HepG2 (cell line): Measurements from ENCODE around the gene SOSTDC1. TPM values are rescaled to one million over a fixed set of nuclear protein-coding genes. Genes with fewer than 3 reads are reported as not detected.
A peak's percentile ranks its signal among the peaks of the same experiment; 100 is the strongest.

Experiments used
- EP300 ChIP-seq, 3 experiments: sonication (generic) in 1 of 3; formaldehyde crosslinking in 1 of 3; IDR thresholded peaks; 2 replicates each; pipeline versions ENCODE4 v1.5.1 to v1.6.1; 2011 to 2020; ENCODE audit warnings: low read depth in 2 of 3, low read length in 2 of 3, borderline replicate concordance in 1 of 3, improper control_type of control experiment in 1 of 3, mild to moderate bottlenecking in 1 of 3, missing genetic modification reagents in 1 of 3, moderate library complexity in 1 of 3
- FOXA3 ChIP-seq: IDR thresholded peaks from 2 replicates; pipeline ENCODE4 v1.6.1; 2016; ENCODE audit warnings: missing genetic modification reagents, missing compliant biosample characterization
- HNF1A ChIP-seq, 2 experiments: sonication (generic) in 1 of 2; formaldehyde crosslinking in 1 of 2; IDR thresholded peaks; 2 replicates each; pipeline versions ENCODE4 v1.4.0 to v1.6.1; 2016 to 2020; ENCODE audit warnings: borderline replicate concordance in 1 of 2, low read depth in 1 of 2, mild to moderate bottlenecking in 1 of 2, missing genetic modification reagents in 1 of 2
- HOMEZ ChIP-seq: IDR thresholded peaks from 2 replicates; pipeline ENCODE4 v1.6.1; 2016; ENCODE audit warnings: low read depth
- HOXA3 ChIP-seq: sonication (generic); formaldehyde crosslinking; IDR thresholded peaks from 2 replicates; pipeline ENCODE4 v1.5.0; 2020; ENCODE audit warnings: missing genetic modification reagents
- KDM5B ChIP-seq: sonication (generic); formaldehyde crosslinking; IDR thresholded peaks from 2 replicates; pipeline ENCODE4 v1.4.0; 2020; ENCODE audit warnings: missing genetic modification reagents, mild to moderate bottlenecking, borderline replicate concordance
- MTF2 ChIP-seq: sonication (generic); formaldehyde crosslinking; IDR thresholded peaks from 2 replicates; pipeline ENCODE4 v1.5.0; 2020; ENCODE audit warnings: missing genetic modification reagents, borderline replicate concordance
- NFAT5 ChIP-seq: sonication (generic); formaldehyde crosslinking; IDR thresholded peaks from 2 replicates; pipeline ENCODE4 v1.4.0; 2020; ENCODE audit warnings: missing genetic modification reagents
- POGZ ChIP-seq: sonication (generic); formaldehyde crosslinking; IDR thresholded peaks from 2 replicates; pipeline ENCODE4 v1.4.0; 2020; ENCODE audit warnings: mild to moderate bottlenecking, missing genetic modification reagents
- RARA ChIP-seq: IDR thresholded peaks from 2 replicates; pipeline ENCODE4 v1.6.1; 2016; ENCODE audit warnings: missing genetic modification reagents, missing compliant biosample characterization
- SCMH1 ChIP-seq: sonication (generic); formaldehyde crosslinking; IDR thresholded peaks from 2 replicates; pipeline ENCODE4 v1.9.0; 2021; ENCODE audit warnings: missing genetic modification reagents, mild to moderate bottlenecking, borderline replicate concordance
- SIX1 ChIP-seq: sonication (generic); formaldehyde crosslinking; IDR thresholded peaks from 2 replicates; pipeline ENCODE4 v1.4.0; 2020; ENCODE audit warnings: missing genetic modification reagents, borderline replicate concordance
- TARDBP ChIP-seq: sonication (generic); formaldehyde crosslinking; IDR thresholded peaks from 2 replicates; pipeline ENCODE4 v1.8.0; 2022; ENCODE audit warnings: mild to moderate bottlenecking, missing genetic modification reagents
- TRIM24 ChIP-seq: sonication (generic); formaldehyde crosslinking; IDR thresholded peaks from 2 replicates; pipeline ENCODE4 v1.8.0; 2022; ENCODE audit warnings: mild to moderate bottlenecking, missing genetic modification reagents
- ZNF24 ChIP-seq: fragments of 450-650 bp; IDR thresholded peaks from 2 replicates; pipeline ENCODE4 v1.6.1; 2017; ENCODE audit warnings: antibody characterized with exemption, mild to moderate bottlenecking
- ZNF3 ChIP-seq: IDR thresholded peaks from 2 replicates; pipeline ENCODE4 v1.7.0; 2017; ENCODE audit warnings: inconsistent platforms
- ZNF644 ChIP-seq: IDR thresholded peaks from 2 replicates; pipeline ENCODE4 v1.6.1; 2016; ENCODE audit warnings: low read depth
- ZNF850 ChIP-seq: sonication (generic); formaldehyde crosslinking; conservative IDR thresholded peaks from 2 replicates; pipeline ENCODE4 v1.9.0; 2021; ENCODE audit warnings: mild to moderate bottlenecking, missing genetic modification reagents
- polyA plus RNA-seq, 8 experiments: library from polyadenylated mRNA; depleted of rRNA in 3 of 8; stranded (reverse) in 7 of 8; unstranded in 1 of 8; fragments of >200 nt; fragmentation: Illumina TruSeq in 4 of 8; extraction: Trizol in 4 of 8; gene quantifications; 2 replicates each; pipeline versions ENCODE4 v1.2.1 to v1.2.3, GENCODE V29; 2011 to 2016; ENCODE audit warnings: low read depth in 4 of 8, missing spikeins in 1 of 8, mixed read lengths in 1 of 8; ENCODE audit not compliant: insufficient read depth in 1 of 8
- total RNA-seq, 5 experiments: library from RNA; depleted of rRNA; stranded (reverse); fragments of >200 nt; fragmentation: Illumina TruSeq; extraction: Trizol; gene quantifications; 2 replicates each; pipeline ENCODE4 v1.2.3, GENCODE V29; 2016; ENCODE audit warnings: low read depth in 1 of 5

Gene SOSTDC1
- total and polyA plus RNA-seq, 2 of the 13 experiments (the other 11 are each of a cell fraction or from before 2014, with no cell fraction given) = not detected

GRCh38 chr7:16492513-16493062, 27.1 kb upstream of the SOSTDC1 start (continued):
- TF ChIP-seq HNF1A (IDR thresholded peaks at IDR 0.05; ENCODE audit: low read depth) = no peak
- peak; percentile 25; the same call in 1 of the 2 replicates for TF ChIP-seq HNF1A (CRISPR knock-in tag; IDR thresholded peaks at IDR 0.05; ENCODE audit: borderline replicate concordance)
- no peak for TF ChIP-seq NFAT5
- TF ChIP-seq SIX1 = peak; percentile 64; the same call in 1 of the 2 replicates
- peak; percentile 63 for TF ChIP-seq RARA
- no peak for TF ChIP-seq TRIM24
- TF ChIP-seq ZNF3 (CRISPR knock-in tag) = no peak
- TF ChIP-seq TARDBP = peak; percentile 49; the same call in 1 of the 2 replicates
- TF ChIP-seq ZNF850 (CRISPR knock-in tag) = no peak
- no peak for TF ChIP-seq MTF2
- TF ChIP-seq ZNF644 = peak; percentile 73
- TF ChIP-seq SCMH1 (CRISPR knock-in tag) = no peak
- TF ChIP-seq FOXA3 (CRISPR knock-in tag) = peak; percentile 29; the same call in 1 of the 2 replicates
- no peak for TF ChIP-seq HOXA3 (CRISPR knock-in tag)
- no peak for TF ChIP-seq KDM5B (CRISPR knock-in tag)
- TF ChIP-seq HOMEZ (CRISPR knock-in tag) = peak; percentile 56; the same call in 1 of the 2 replicates
- TF ChIP-seq POGZ (CRISPR knock-in tag) = 0 out of 2 replicates have a peak, but pooled peaks have one; percentile 48
- TF ChIP-seq ZNF24 = no peak
- TF ChIP-seq EP300 (IDR thresholded peaks at IDR 0.05; ENCODE audit: low read depth in 2 of 2, low read length in 2 of 2) = 0 out of 4 replicates have a peak, but pooled peaks of 1 of the 2 experiments have one; percentile 44
- TF ChIP-seq EP300 (CRISPR knock-in tag; IDR thresholded peaks at IDR 0.05; ENCODE audit: borderline replicate concordance) = no peak
